Measurements from ENCODE around the gene MAP1LC3C. TPM values are rescaled to one million over a fixed set of nuclear protein-coding genes. Genes with fewer than 3 reads are reported as not detected.

The MAP1LC3C gene
- total RNA-seq (2014; rRNA removed; shearing (Covaris generic)): not detected in 2 replicates

DNA sequence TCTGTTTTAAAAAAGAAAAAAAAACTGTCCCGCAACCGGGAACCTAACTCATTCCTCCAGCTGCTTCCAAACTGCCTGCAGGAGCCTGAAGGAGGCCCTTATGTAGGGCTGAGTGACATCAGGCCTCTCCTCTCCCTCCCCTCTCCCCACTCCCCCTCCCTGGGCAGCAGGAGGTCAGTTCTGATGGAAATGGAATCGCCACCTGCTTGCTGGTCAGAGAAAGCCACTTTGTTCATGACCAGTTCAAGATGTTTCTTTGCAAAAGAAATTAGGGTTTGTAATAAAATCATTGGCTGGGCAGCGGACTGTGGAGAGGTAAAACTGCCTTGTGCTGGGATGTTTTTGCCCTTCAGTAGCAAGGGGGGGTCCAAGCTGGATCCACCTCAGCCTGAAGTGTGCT lies at the start of gene MAP1LC3C:
Gene MAP1LC3C (minus strand): TSS at position 73 of the 400 bp plus-strand sequence. CDS start 90 bp downstream, outside the sequence.
- DNase-seq (ENCODE audit: low spot score): no peak

DNA sequence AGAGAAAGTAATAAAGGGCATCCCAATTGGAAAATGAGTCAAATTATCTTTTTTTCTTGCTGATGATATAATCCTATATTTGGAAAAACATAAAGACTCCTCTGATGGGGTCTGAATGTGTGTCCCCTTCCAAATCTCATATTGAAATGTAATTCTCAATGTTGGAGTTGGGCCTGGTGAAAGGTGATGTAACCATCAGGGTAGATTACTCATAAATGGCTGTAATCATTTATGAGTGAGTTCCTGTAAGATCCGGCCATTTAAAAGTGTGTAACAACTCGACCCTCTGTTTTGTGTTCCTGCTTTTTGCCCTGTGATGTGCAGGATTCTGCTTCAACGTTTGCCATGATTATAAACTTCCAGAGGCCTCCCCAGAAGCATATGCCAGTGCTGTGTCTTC lies 44.3 kb upstream of the MAP1LC3C start:
- no peak for DNase-seq (ENCODE audit: low spot score)

DNA sequence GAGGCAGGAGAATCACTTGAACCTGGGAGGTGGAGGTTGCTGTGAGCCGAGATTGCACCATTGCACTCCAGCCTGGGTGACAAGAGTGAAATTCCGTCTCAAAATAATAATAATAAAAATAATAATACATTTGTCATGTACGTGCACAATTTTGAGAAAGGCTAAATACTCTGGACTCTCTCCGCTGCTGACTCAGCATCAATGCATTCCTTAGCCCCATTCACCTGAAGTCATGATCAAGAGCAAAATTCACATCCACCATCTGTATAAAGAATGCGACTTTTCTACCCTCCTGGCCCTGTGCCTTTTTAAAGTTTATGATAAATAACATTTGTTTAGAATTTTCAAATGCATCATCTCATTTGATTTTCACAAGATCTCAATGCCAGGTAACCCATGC lies 35.5 kb upstream of the MAP1LC3C start:
- DNase-seq (ENCODE audit: low spot score): no peak

DNA sequence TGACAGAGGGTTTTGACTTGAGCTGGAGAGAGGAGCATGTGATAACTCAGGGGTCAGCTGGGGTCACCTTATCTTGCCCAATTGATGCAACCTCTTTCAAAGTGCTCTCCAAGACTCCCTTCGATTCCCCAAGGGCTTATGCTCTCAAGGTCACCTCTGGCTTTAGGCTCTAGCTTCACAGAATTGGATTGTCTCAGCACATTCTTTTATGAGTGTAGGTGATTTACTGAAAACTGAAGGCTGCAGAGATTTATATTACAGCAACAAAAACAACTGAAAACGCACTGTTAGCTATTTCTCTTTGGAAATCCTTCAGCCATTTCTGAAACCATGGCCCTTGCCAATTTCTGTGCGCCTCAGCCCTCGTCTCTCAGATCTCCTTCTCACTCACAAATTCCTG lies 34.5 kb upstream of the MAP1LC3C start:
- no peak for DNase-seq (ENCODE audit: low spot score)

DNA sequence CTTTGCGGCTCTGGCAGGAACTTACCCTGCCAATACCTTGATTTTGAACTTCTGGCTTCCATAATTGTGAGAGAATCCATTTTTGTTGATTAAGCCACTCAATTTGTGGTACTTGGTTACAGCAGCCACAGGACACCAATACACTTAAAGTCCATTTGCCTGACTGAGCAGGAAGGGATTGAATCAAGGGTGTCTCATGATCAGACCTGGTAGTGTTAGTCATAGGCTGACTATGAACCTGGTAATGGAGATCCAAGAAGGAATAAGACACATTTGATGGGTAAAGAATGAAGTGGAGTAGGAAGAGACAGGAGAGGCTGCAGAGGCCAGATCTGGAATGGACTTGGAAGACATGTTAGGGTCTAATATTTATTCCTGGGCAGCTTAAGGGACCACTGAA lies 31.2 kb upstream of the MAP1LC3C start:
- no peak for DNase-seq (ENCODE audit: low spot score)

DNA sequence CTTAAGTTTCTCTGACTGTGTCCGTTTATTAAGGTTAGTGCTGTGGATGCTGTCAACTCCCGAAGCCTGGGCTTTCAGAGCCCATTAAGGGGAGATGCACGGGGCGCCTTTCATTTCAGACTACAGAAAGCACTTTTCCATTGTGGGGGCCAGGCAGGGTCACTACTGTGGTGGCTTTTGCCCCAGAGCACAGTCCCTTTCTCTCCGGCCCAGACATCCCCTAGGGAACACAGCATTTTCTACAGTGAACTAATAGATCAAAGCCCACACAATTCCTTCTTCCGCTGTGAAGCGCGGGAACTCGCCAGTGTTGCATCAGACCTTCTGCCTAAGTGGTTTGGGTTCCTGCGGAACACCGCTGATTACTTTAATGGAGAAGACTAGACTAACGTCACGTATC lies 26.8 kb upstream of the MAP1LC3C start:
- no peak for DNase-seq (ENCODE audit: low spot score)

DNA sequence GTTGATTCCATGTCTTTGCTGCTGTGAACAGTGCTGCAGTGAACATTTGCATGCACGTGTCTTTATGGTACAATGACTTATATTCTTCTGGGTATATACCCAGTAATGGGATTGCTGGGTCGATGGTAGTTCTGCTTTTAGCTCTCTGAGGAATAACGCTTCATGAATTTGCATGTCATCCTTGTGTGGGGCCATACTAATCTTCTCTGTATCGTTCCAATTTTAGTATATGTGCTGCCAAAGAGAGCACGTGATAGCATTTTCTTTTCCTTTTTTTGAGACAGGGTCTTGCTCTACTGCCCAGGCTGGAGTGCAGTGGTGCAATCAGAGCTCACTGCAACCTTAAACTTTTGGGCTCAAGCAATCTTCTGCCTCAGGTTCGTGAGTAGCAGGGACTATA lies 24.9 kb upstream of the MAP1LC3C start:
- no peak for DNase-seq (ENCODE audit: low spot score)

DNA sequence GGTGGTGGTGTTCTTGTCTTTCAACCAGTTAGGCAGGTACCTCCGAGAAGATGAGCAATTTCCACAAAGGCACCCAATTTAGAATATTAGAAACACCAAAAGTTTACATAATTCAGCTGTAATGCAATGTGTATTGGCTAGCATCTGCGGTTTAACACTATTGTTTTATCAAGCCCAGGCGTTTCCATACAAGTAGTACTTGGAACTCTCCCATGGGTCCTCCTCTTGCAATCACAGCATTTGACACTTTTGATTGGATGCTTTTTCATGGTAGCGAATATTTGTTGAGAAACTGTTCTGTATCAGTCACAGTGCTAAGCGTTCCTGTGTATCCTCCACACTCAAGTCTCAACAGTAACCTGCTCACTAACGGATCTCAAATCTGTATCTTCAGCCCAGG lies 20.1 kb upstream of the MAP1LC3C start:
- no peak for DNase-seq (ENCODE audit: low spot score)

DNA sequence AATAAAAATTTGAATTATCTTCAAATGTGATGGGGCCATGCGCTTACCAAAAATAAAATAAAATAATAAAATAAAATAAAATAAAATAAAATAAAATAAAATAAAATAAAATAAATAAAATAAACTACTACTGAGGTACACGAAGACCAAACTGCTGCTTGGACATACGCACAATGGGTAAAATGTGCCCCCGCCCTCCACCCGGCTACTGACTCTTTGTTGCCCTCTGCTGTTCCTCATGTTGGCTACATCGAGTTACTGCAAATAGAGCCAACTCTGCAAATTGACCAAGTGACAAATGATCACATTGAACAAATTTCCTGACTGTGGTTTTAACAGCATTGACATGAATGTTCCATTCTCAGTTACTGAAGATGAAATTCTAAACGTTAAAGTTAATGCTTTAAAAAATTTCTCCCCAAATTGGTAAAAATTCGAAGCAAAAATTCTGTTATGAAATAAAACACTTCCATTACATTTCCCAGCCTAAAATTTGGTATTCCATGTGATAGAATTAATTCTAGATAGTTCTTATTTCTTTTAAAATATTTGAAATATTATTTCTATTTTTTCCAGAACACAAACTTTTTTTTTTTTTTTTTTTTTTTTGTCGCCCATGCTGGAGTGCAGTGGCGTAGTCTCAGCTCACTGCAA lies 18.8 kb upstream of the MAP1LC3C start:
- peak; percentile 49 for DNase-seq (ENCODE audit: low spot score)

DNA sequence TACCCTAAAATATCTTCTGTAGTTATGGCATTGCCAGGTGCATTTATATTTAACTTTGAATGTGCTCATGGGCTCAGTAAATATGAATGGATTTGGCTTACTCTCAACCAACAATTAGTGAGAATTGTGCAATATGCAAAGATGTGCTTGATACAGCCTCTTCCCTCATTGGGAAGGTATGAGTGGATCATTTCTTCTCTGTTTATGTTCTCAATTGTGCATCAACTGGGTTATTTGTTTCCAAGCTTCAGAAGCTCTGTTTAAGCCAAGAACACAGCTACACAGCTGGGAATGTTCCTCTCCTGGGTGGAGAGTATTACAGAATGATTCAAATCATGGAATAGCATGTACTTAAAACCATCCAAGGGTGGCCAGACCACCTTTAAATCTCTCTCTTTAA lies 17.6 kb upstream of the MAP1LC3C start:
- no peak for DNase-seq (ENCODE audit: low spot score)

DNA sequence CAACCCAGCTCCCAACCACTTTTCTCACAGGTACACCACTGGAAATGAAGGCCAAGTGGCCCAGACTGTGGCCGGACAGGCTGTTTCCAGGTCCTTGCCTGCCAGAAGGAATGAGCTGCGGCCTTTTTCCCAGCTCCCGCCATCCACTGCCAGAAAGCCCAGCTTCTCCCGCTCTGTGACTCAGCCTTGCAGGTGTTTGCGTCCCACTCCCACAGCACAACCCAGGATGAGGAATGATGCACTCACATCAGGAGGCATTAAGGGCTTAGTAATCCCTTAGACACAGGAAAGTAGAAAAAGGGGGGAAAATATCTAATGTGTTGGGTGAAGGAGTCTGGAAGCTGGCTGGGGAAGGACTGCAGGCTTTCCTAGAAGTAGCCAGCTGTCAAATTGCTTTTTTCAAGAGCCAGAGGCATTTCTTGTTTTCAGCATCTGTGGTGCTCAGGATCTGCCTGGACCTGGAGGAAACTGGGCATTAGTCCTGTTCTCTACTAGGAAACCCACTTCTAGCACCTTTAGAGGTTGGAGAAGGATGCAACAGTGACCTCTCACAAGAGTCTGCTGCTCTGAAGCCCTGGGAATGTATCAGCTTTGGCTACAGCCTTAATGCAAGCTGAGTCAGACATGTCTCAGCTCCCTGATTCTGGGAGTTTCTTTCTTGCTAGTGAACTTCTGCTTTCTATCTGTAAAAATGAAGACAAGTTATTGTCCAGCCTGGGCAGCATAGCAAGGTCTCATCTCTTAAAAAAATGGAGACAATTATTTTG lies 13.2 kb upstream of the MAP1LC3C start:
- DNase-seq (ENCODE audit: low spot score): no peak

DNA sequence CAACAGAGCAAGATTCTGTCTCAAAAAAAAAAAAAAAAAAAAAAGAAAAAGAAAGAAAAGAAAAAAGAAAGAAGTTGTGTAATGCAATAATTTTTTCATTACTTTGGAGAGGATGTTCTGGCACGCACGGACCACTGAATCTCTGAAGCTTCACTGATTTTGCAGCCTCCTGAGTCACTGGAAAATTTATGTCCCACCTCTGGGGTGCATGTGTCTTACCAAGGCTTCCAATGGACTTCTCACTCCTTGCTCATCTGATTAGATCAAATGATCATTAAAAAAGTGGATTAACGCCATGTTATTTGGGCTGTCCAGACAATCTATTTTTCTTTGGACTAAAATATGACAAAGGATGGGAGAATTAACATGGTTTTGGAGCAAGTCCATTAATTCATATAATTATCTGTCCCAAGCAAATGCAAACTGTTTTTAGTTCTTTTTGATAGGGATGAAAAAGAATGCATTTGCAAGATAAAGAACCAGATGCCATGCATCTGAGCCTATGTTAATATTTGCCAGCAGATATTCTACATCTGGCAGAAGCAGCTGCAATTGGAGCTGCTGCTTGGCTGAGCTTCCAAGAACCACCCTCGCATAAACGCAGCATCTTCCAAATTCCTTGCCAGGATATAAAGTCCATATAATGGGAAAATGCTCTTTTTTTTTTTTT lies 10.1 kb upstream of the MAP1LC3C start:
- no peak for DNase-seq (ENCODE audit: low spot score)

DNA sequence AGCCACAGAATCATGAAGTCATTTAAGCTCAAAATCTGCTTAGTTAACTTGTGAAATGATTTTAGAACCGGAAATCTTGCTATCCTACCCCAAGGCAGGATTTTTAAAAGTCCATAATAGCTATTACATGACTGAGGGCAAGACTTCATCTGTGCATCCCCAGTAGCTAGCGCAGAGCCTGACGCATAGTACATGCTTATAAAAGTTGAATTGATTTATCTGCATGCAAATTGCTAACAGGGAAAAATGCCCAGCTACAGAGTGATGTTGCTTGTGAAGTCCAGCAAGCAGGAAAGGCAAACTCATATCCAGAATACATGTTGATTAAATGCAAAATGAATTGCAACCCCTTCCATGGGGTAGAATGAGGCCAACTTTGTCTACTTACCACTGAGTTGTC lies 8.1 kb upstream of the MAP1LC3C start:
- no peak for DNase-seq (ENCODE audit: low spot score)

DNA sequence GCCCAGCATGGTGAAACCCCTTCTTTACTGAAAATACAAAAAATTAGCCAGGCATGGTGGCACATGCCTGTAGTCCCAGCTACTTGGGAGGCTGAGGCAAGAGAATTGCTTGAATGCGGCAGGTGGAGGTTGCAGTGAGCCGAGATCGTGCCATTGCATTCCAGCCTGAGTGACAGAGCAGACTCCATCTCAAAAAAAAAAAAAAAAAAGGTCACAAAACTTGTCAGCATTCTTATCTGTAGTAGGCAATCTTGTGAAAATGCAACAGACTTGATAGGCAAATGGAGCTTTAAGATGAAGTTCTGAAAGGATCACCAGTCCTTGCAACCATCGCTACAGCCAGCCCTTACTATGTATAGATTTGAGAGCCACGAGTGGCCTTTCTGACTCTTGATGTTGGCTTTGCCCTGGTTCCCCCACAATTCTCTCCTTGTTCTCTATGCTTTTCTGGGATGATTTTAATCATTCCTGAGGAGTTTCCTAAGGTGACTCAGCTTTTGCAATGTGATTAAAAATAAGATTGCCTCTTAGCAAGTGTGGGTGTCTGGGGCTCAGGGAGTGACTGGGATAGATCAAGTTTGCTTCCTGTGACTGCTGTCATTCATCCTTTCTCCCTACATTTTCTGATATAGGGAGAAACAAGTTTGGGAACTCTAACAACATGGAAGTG lies 7.1 kb upstream of the MAP1LC3C start:
- no peak for DNase-seq (ENCODE audit: low spot score)

DNA sequence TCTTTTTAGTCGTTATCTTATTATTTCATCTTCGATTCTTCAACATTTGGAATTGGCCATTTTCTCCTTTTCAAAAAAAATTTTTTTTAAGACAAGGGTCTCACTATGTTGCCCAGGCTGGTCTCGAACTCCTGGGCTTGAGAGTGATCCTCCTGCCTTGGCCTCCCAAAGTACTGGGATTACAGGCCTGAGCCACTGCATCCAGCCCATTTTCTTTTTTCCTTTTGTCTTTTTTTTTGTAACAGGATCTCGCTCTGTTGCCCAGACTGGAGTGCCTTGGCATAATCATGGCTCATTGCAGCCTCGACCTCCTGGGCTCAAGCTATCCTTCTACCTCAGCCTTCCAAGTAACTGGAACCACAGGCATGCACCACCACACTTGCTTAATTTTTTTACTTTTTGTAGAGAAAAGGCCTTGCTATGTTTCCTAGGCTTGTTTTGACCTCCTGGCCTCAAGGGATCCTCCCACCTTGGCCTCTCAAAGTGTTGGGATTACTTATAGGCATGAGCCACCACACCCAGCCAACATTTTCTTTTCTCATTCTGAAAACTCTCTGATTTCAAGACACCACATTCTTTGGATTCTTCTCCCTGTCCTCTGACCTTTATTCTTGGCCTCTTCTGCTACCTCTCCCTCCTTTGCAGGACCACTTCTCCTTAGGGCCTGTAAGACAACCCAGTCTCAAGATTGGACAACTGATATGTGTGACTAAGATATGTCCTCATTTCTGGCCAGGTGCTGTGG lies 6.0 kb upstream of the MAP1LC3C start:
- DNase-seq (ENCODE audit: low spot score): no peak

DNA sequence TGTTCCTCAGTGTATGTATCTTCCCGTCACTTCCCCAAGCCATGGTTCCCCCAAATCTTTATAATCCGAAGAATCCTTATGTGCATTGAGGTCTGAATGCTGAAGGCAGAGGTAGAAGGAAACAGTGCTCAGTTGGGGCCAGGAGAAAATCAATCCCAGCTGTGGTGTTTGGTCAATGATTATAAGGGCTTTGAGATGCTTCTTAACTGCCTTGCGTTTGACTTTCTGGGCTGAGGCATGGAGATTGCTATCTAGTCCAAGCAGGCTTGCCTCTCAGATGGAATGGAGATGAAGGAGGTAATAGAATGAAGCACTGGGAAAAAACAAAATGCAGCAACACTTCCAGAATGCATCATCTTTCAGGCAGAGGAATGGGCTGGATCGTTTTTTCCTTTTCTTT lies 3.6 kb upstream of the MAP1LC3C start:
- no peak for DNase-seq (ENCODE audit: low spot score)

DNA sequence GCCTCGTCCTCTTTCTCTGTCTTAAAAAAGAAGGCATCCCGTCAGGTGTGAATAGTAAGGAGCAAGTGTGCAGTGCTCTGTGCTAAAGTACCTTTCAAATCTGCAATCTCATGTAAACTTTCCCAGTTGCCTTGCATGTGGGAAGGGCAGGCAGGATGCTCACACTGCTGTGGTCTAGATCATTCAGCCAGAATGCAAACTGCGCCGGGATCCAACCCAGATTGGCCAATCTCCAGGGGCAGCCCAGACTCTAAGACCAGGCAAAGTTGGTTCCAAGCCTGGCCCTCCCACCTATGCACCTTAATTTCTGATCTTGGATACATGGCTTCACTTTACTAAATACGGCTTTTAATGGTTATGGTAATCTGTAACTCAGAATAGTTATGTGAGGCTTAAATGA lies 3.2 kb upstream of the MAP1LC3C start:
- no peak for DNase-seq (ENCODE audit: low spot score)

DNA sequence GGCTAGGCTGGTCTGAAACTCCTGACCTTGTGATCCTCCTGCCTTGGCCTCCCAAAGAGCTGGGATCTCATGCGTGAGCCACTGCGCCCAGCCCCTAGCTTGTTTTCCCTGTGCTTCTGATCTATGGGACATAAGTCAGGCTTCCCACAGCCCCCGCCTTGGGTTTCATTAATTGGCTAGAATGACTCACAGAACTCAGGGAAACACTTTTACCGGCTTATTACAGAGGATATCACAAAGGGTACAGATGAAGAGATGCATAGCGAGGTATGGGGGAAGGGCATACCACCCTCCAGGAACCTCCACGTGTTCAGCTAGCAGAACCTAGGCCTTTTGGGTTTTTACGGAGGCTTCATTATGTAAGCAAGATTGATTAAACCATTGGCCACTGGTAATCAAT lies 1.5 kb upstream of the MAP1LC3C start:
- DNase-seq (ENCODE audit: low spot score): no peak

DNA sequence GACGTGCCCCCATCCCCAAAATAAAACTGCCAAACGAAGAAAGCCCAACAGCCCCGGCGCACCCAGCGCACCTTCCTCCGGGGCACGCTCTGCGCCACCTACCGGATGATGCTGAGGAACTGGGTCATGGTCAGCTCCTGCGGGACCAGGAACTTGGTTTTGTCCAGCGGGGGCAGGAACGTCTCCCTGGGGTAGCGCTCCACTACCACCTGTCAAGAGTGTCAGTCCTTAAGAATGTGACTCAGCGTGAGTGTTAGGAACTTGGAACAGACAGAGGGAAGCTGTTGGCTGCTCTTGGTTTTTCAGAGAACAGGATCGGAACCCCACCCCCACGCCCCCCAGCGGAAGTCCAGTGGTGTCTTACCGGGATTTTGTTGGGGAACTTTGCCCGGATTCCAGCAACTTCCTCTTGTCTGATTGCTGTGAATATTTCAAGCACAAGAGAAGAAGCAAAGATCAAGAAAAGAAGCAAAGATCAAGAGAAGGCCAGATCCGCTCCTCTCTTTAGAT lies 431 bp downstream of the MAP1LC3C start:
- peak; percentile 64 for DNase-seq (ENCODE audit: low spot score)

DNA sequence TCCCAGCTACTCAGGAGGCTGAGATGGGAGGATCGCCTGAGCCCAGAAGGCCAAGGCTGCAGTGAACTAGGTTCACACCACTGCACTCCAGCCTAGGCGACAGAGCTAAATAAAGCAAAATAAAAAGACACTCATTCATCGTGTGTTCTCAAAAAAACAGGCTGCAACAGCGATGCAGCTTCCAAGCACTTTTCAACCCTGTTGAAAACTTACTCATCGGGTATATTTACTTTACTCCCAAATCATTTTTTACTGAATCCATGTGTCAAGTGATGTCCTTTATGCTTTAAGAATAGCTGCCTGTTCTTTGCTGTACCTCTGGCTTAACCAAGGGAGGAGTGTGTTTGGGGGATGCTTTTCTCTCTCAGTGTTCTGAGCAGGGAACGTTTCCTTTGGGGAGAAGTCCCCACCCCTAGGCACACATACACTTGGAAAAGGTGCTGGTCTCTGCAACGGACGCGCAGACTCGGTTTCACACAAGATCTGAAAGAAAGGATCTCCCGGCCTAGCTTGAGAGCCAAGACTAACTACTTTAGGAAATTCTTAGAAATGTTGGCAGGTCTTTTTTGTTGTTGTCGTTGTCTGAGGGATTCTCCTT lies 1.4 kb downstream of the MAP1LC3C start:
- DNase-seq (ENCODE audit: low spot score): no peak

DNA sequence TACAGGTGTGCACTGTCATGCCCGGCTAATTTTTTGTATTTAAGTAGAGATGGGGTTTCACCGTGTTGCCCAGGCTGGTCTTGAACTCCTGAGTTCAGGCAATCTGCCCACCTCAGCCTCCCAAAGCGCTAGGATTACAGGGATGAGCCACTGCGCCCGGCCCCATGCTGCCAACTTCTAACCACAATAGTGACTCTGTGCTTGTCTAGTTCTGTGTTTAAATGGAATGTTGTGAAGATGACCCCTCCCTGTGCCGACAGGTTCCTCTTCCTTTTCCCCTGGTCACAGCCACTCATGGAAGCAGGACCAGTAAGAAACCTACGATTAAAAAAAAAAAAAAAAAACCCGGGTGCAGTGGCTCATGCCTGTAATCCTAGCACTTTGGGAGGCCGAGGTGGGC lies 4.7 kb downstream of the MAP1LC3C start:
- DNase-seq (ENCODE audit: low spot score): no peak

All from HT-29 (cell line).